Panc1 (cell line): ENCODE measurements around the gene GNAQ.

ENCODE experiments used
- CTCF ChIP-seq: fragments of 450-650 bp; IDR thresholded peaks from 2 replicates; pipeline ENCODE4 v1.5.1; 2017; ENCODE audit warnings: mild to moderate bottlenecking
- POLR2AphosphoS5 ChIP-seq: IDR thresholded peaks from 2 replicates; pipeline ENCODE4 v1.6.1; 2012; ENCODE audit warnings: mild to moderate bottlenecking, low read depth, low read length, moderate library complexity
- SIN3A ChIP-seq: IDR thresholded peaks from 2 replicates; pipeline ENCODE4 v1.6.1; 2012; ENCODE audit warnings: low read depth, mild to moderate bottlenecking, low read length, moderate library complexity, borderline replicate concordance; ENCODE audit not compliant: insufficient read depth
- TCF7L2 ChIP-seq: IDR thresholded peaks from 2 replicates; pipeline ENCODE4 v1.6.1; 2011; ENCODE audit warnings: mild to moderate bottlenecking, low read depth, low read length, inconsistent platforms
- TF ChIP-seq, protein P1 (sequence below), 2 experiments: IDR thresholded peaks; 2 replicates each; pipeline ENCODE4 v1.6.1; 2011 to 2012; ENCODE audit warnings: low read depth in 2 of 2, control low read depth in 1 of 2, low read length in 1 of 2, mild to moderate bottlenecking in 1 of 2, moderate library complexity in 1 of 2; ENCODE audit not compliant: insufficient read depth in 1 of 2

- TF ChIP-seq CTCF (no peak), SIN3A (no peak), POLR2AphosphoS5 (no peak), TCF7L2 (no peak)
- TF ChIP-seq, protein P1, sequence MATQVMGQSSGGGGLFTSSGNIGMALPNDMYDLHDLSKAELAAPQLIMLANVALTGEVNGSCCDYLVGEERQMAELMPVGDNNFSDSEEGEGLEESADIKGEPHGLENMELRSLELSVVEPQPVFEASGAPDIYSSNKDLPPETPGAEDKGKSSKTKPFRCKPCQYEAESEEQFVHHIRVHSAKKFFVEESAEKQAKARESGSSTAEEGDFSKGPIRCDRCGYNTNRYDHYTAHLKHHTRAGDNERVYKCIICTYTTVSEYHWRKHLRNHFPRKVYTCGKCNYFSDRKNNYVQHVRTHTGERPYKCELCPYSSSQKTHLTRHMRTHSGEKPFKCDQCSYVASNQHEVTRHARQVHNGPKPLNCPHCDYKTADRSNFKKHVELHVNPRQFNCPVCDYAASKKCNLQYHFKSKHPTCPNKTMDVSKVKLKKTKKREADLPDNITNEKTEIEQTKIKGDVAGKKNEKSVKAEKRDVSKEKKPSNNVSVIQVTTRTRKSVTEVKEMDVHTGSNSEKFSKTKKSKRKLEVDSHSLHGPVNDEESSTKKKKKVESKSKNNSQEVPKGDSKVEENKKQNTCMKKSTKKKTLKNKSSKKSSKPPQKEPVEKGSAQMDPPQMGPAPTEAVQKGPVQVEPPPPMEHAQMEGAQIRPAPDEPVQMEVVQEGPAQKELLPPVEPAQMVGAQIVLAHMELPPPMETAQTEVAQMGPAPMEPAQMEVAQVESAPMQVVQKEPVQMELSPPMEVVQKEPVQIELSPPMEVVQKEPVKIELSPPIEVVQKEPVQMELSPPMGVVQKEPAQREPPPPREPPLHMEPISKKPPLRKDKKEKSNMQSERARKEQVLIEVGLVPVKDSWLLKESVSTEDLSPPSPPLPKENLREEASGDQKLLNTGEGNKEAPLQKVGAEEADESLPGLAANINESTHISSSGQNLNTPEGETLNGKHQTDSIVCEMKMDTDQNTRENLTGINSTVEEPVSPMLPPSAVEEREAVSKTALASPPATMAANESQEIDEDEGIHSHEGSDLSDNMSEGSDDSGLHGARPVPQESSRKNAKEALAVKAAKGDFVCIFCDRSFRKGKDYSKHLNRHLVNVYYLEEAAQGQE (IDR thresholded peaks at IDR 0.05; ENCODE audit: insufficient read depth in 1 of 2, low read depth in 2 of 2, low read length in 1 of 2) = no peak
Observed at GRCh38 chr9:77726289-77726688, 305.3 kb downstream of the GNAQ start.
